SK-N-SH (cell line): ENCODE measurements around the gene RPE. TPM values are rescaled to one million over a fixed set of nuclear protein-coding genes. Genes with fewer than 3 reads are reported as not detected.

Source experiments
- CTCF ChIA-PET: fragments of 300-600, 350-600 bp; formaldehyde crosslinking; extraction: SDS; loops from one replicate; lab custom pipeline; 2021; lab: Yijun Ruan, JAX
- POLR2A ChIA-PET: fragments of 350-600 bp; sonication (Branson Sonifier 250); formaldehyde crosslinking; extraction: SDS; loops from one replicate; lab custom pipeline; 2020; ENCODE audit warnings: antibody characterized with exemption, inconsistent platforms; lab: Yijun Ruan, JAX
- DNase-seq: peaks from one replicate; pipeline ENCODE4 v3.0.0; 2012
- H2AFZ ChIP-seq: fragments of 200-600 bp; sonication (generic); 2 replicates; pipeline ENCODE4 v1.8.1; 2016; ENCODE audit warnings: antibody characterized with exemption, mild to moderate bottlenecking, low read depth
- H3F3A ChIP-seq: fragments of 200-600 bp; sonication (generic); replicated peaks from 2 replicates; pipeline ENCODE3; 2016; ENCODE audit warnings: antibody characterized with exemption, mild to moderate bottlenecking; ENCODE audit not compliant: insufficient read depth
- H3K27ac ChIP-seq, 2 experiments: fragments of 200-500 bp in 1 of 2; fragments of 200-600 bp in 1 of 2; sonication (Bioruptor generic) in 1 of 2; sonication (generic), shearing (Covaris generic) in 1 of 2; 2 replicates each; pipeline versions ENCODE4 v1.5.1 to v1.6.1; 2014 to 2016; ENCODE audit warnings: low read depth in 2 of 2, inconsistent platforms in 1 of 2, low read length in 1 of 2, mild to moderate bottlenecking in 1 of 2, mixed read lengths in 1 of 2
- H3K27me3 ChIP-seq: fragments of 200-600 bp; sonication (generic), shearing (Covaris generic); 2 replicates; pipeline ENCODE4 v1.6.1; 2016; ENCODE audit warnings: mixed run types; ENCODE audit not compliant: insufficient read depth
- H3K36me3 ChIP-seq, 2 experiments: fragments of 200-500 bp in 1 of 2; fragments of 200-600 bp in 1 of 2; sonication (Bioruptor generic) in 1 of 2; sonication (generic) in 1 of 2; replicated peaks in 1 of 2; 2 replicates each; pipeline versions ENCODE3 to v1.5.1; 2014 to 2016; ENCODE audit warnings: low read length in 1 of 2, mild to moderate bottlenecking in 1 of 2; ENCODE audit not compliant: insufficient read depth in 2 of 2, control insufficient read depth in 1 of 2
- H3K4me1 ChIP-seq, 2 experiments: fragments of 200-500 bp in 1 of 2; fragments of 200-600 bp in 1 of 2; sonication (Bioruptor generic) in 1 of 2; sonication (generic), shearing (Covaris generic) in 1 of 2; 2 replicates each; pipeline versions ENCODE4 v1.5.1 to v1.6.1; 2014 to 2016; ENCODE audit warnings: low read depth in 1 of 2, low read length in 1 of 2, mixed run types in 1 of 2; ENCODE audit not compliant: insufficient read depth in 2 of 2, control insufficient read depth in 1 of 2
- H3K4me2 ChIP-seq: fragments of 200-600 bp; sonication (generic), shearing (Covaris generic); 2 replicates; pipeline ENCODE4 v1.6.1; 2017; ENCODE audit warnings: mixed run types
- H3K4me3 ChIP-seq, 2 experiments: fragments of 200-500 bp in 1 of 2; fragments of 200-600 bp in 1 of 2; sonication (Bioruptor generic) in 1 of 2; sonication (generic), shearing (Covaris generic) in 1 of 2; 2 replicates each; pipeline versions ENCODE4 v1.5.1 to v1.8.1; 2014 to 2016; ENCODE audit warnings: low read depth in 2 of 2, inconsistent platforms in 1 of 2, low read length in 1 of 2, mild to moderate bottlenecking in 1 of 2, mixed read lengths in 1 of 2, moderate library complexity in 1 of 2
- H3K79me2 ChIP-seq: fragments of 200-600 bp; sonication (generic); 2 replicates; pipeline ENCODE4 v1.8.1; 2017; ENCODE audit warnings: mild to moderate bottlenecking; ENCODE audit not compliant: insufficient read depth
- H3K9ac ChIP-seq: fragments of 200-600 bp; sonication (generic); 2 replicates; pipeline ENCODE4 v1.6.1; 2017; ENCODE audit warnings: mixed run types
- H3K9me2 ChIP-seq: fragments of 200-600 bp; sonication (generic); 2 replicates; pipeline ENCODE4 v1.6.1; 2017; ENCODE audit warnings: mixed run types
- H3K9me3 ChIP-seq: fragments of 200-600 bp; sonication (generic); 2 replicates; pipeline ENCODE4 v1.6.1; 2017; ENCODE audit warnings: mixed run types, mild to moderate bottlenecking, moderate library complexity
- H4K20me1 ChIP-seq: fragments of 200-600 bp; sonication (generic); 2 replicates; pipeline ENCODE4 v1.6.1; 2017; ENCODE audit warnings: mild to moderate bottlenecking, mixed run types; ENCODE audit not compliant: insufficient read depth
- CHD2 ChIP-seq: fragments of 150-350 bp; IDR thresholded peaks from 2 replicates; pipeline ENCODE4 v1.6.1; 2018; ENCODE audit warnings: low read length; ENCODE audit not compliant: partially characterized antibody
- ELF1 ChIP-seq: IDR thresholded peaks from 2 replicates; pipeline ENCODE4 v1.4.0; 2012
- GABPA ChIP-seq: IDR thresholded peaks from 2 replicates; pipeline ENCODE4 v1.4.0; 2012; ENCODE audit warnings: low read depth, mild to moderate bottlenecking
- MAX ChIP-seq: IDR thresholded peaks from 2 replicates; pipeline ENCODE4 v1.4.0; 2012; ENCODE audit warnings: low read depth
- MXI1 ChIP-seq: IDR thresholded peaks from 2 replicates; pipeline ENCODE4 v1.6.1; 2012; ENCODE audit warnings: mild to moderate bottlenecking, low read depth, low read length, improper control_type of control experiment
- PBX3 ChIP-seq: IDR thresholded peaks from 2 replicates; pipeline ENCODE4; 2012
- POLR2AphosphoS5 ChIP-seq: IDR thresholded peaks from 2 replicates; pipeline ENCODE4 v1.6.1; 2012; ENCODE audit warnings: low read depth, low read length
- RAD21 ChIP-seq: IDR thresholded peaks from 2 replicates; pipeline ENCODE4 v1.6.1; 2012; ENCODE audit warnings: mild to moderate bottlenecking, low read length
- REST ChIP-seq: IDR thresholded peaks from 2 replicates; pipeline ENCODE4 v1.6.1; 2012; ENCODE audit warnings: mild to moderate bottlenecking, low read depth, low read length, moderate library complexity
- RXRA ChIP-seq: IDR thresholded peaks from 2 replicates; pipeline ENCODE4 v1.4.0; 2012; ENCODE audit warnings: low read depth, mild to moderate bottlenecking, borderline replicate concordance
- SIN3A ChIP-seq: IDR thresholded peaks from 2 replicates; pipeline ENCODE4 v1.6.1; 2012; ENCODE audit warnings: low read depth, mild to moderate bottlenecking, low read length, moderate library complexity, borderline replicate concordance
- TAF1 ChIP-seq: IDR thresholded peaks from 2 replicates; pipeline ENCODE4 v1.6.1; 2012; ENCODE audit warnings: low read depth, mild to moderate bottlenecking, low read length, moderate library complexity, borderline replicate concordance
- USF2 ChIP-seq: fragments of 150-350 bp; IDR thresholded peaks from 2 replicates; pipeline ENCODE4 v1.6.1; 2017; ENCODE audit warnings: antibody characterized with exemption, low read length, low read depth, borderline replicate concordance
- YY1 ChIP-seq: IDR thresholded peaks from 2 replicates; pipeline ENCODE4 v1.4.0; 2012; ENCODE audit warnings: low read depth, mild to moderate bottlenecking
- ZBTB33 ChIP-seq: IDR thresholded peaks from 2 replicates; pipeline ENCODE4 v1.4.0; 2012; ENCODE audit warnings: low read depth, borderline replicate concordance
- WGBS: methylation state at CpG from one replicate; pipeline ENCODE4 v1.1.6; 2017; ENCODE audit warnings: low lambda C conversion rate; 5-methylcytosine and 5-hydroxymethylcytosine counted together
- polyA plus RNA-seq, 3 experiments: library from polyadenylated mRNA; depleted of rRNA; stranded (reverse); fragments of >200 nt; gene quantifications; 2 replicates each; pipeline ENCODE4 v1.2.3, GENCODE V29; 2012

The RPE gene
- 62.9 and 86.6 TPM in 2 replicates for polyA plus RNA-seq (2012; rRNA removed)
- 56.7 and 69.7 TPM in 2 replicates for polyA plus RNA-seq (2012; cell fraction: cytosol; rRNA removed)
- polyA plus RNA-seq (2012; cell fraction: nucleus; rRNA removed): 48.2 and 62.1 TPM in 2 replicates

GRCh38 chr2:210002158-210003157, at the start of gene RPE:
Gene RPE (plus strand): TSS chr2:210002638. CDS start chr2:210002662, 24 bp downstream.
- Histone ChIP-seq H3K9me2 (no peaks in the 10 kb centered on the region), H3K36me3 (peaks cover 9 to 30% of the 10 kb centered on the region in 2 experiments), H3K9ac (peak within 1 kb of the TSS; percentile 81), H3K79me2 (peaks cover 51% of the 10 kb centered on the region), H3K27ac (peak within 1 kb of the TSS; percentile 54 to 87; a peak in 3 of 4 replicates), H3K4me3 (peak within 1 kb of the TSS; percentile 97 to 99), H3K9me3 (no peaks in the 10 kb centered on the region)
- 2% methylated on average over 26 of the region's 58 CpGs for WGBS
- CTCF ChIA-PET: interaction anchor here (0.6 to 1.1 kb wide), 3 partner anchors 194 to 238 kb away, joined by 3 to 4 read pairs (median 3); no protein-coding TSS in a partner anchor
- peak; percentile 68 for TF ChIP-seq MAX
- TF ChIP-seq ZBTB33: no peak
- peak; percentile 27 for TF ChIP-seq CHD2
- TF ChIP-seq RAD21: no peak
- no peak for TF ChIP-seq PBX3
- TF ChIP-seq YY1: peak; percentile 83
- TF ChIP-seq ELF1: peak; percentile 88
- no peak for TF ChIP-seq USF2
- TF ChIP-seq SIN3A: 0 out of 2 replicates have a peak, but pooled peaks have one; percentile 67
- no peak; the same call in 1 of the 2 replicates for TF ChIP-seq REST
- TF ChIP-seq RXRA: no peak
- peak; percentile 87 for TF ChIP-seq MXI1
- TF ChIP-seq GABPA: peak; percentile 94
- TF ChIP-seq TAF1: peak; percentile 83
- TF ChIP-seq POLR2AphosphoS5: peak; percentile 93
- TF ChIP-seq, all 33 proteins: peak for 9
- peak; percentile 95 for DNase-seq
- POLR2A ChIA-PET: no interaction called here
- Histone ChIP-seq H2AFZ (peak within 1 kb of the TSS; percentile 94), H3F3A (no peaks in the 10 kb centered on the region), H3K27me3 (no peaks in the 10 kb centered on the region), H3K4me1 (peaks cover 7 to 17% of the 10 kb centered on the region in 2 experiments), H3K4me2 (peak within 1 kb of the TSS; percentile 78), H4K20me1 (peaks cover 32% of the 10 kb centered on the region)
